ENCODE results near the gene MTMR2. TPM values are rescaled to one million over a fixed set of nuclear protein-coding genes. Genes with fewer than 3 reads are reported as not detected.

Gene MTMR2
- total and polyA plus RNA-seq, 9 of the 15 experiments (the other 6 are each of a cell fraction or from before 2014, with no cell fraction given): 12.6 to 35.8 (median 25.2) TPM

- TF ChIP-seq HMGN3 (IDR thresholded peaks at IDR 0.05; ENCODE audit: borderline replicate concordance, extremely low read depth, insufficient read length, low read depth, low read length): no peak
- peak; percentile 95 for TF ChIP-seq PCBP1 (IDR thresholded peaks at IDR 0.05; ENCODE audit: low read depth, low read length, poor library complexity, severe bottlenecking)
- no peak for TF ChIP-seq BACH1 (tag; IDR thresholded peaks at IDR 0.05)
- TF ChIP-seq NRF1 (conservative IDR thresholded peaks at IDR 0.05 in 1 of 2, IDR thresholded peaks at IDR 0.05 in 1 of 2): peak; percentile 67 to 70
- no peak for TF ChIP-seq CTCF (IDR thresholded peaks at IDR 0.05 in 2 of 3, conservative IDR thresholded peaks at IDR 0.05 in 1 of 3; ENCODE audit: insufficient read depth in 2 of 3, low read depth in 1 of 3, low read length in 3 of 3)
- peak; percentile 59 for TF ChIP-seq TFAP4 (CRISPR knock-in tag; IDR thresholded peaks at IDR 0.05; ENCODE audit: borderline replicate concordance)
- no peak for TF ChIP-seq FOXJ2 (tag; IDR thresholded peaks at IDR 0.05)
- TF ChIP-seq KAT2B (IDR thresholded peaks at IDR 0.05; ENCODE audit: low read depth, low read length): no peak
- TF ChIP-seq E2F8 (IDR thresholded peaks at IDR 0.05; ENCODE audit: low read depth, partially characterized antibody): peak; percentile 97
- peak; percentile 77 for TF ChIP-seq ZBTB40 (IDR thresholded peaks at IDR 0.05)
- TF ChIP-seq ZBTB40 (CRISPR knock-in tag; IDR thresholded peaks at IDR 0.05): no peak
- no peak for TF ChIP-seq ZNF76 (CRISPR knock-in tag; IDR thresholded peaks at IDR 0.05; ENCODE audit: borderline replicate concordance)
Measured at GRCh38 chr11:95789506-95790122, 134.3 kb downstream of the MTMR2 start, which contains the start of gene FAM76B (continued).
